GM12878 (cell line): ENCODE results near the gene NRG3. TPM values are rescaled to one million over a fixed set of nuclear protein-coding genes. Genes with fewer than 3 reads are reported as not detected.

Source experiments
- FOS ChIP-seq: IDR thresholded peaks from 3 replicates; pipeline ENCODE4 v1.6.1; 2011; ENCODE audit warnings: borderline replicate concordance; ENCODE audit not compliant: insufficient read length; ENCODE audit errors: extremely low read depth
- NFYB ChIP-seq: IDR thresholded peaks from 2 replicates; pipeline ENCODE4 v1.6.1; 2011; ENCODE audit warnings: low read depth, mild to moderate bottlenecking, low read length, improper control_type of control experiment, moderate library complexity; ENCODE audit not compliant: insufficient read depth
- SREBF1 ChIP-seq: IDR thresholded peaks from 2 replicates; pipeline ENCODE4 v1.6.1; 2012; ENCODE audit warnings: mild to moderate bottlenecking, low read length
- ZSCAN29 ChIP-seq: fragments of 450-650 bp; IDR thresholded peaks from 2 replicates; pipeline ENCODE4 v1.6.1; 2017; ENCODE audit warnings: mild to moderate bottlenecking, moderate library complexity
- polyA plus RNA-seq, 11 experiments: library from polyadenylated mRNA; depleted of rRNA in 4 of 11; unstranded in 6 of 11; stranded (reverse) in 5 of 11; fragments of >200 nt; fragmentation: Nextera tagmentation in 4 of 11; fragmentation: Illumina TruSeq in 1 of 11; extraction: Ambion mirVana in 4 of 11; extraction: Trizol in 1 of 11; gene quantifications; 1 replicate in 1 of 11; 2 replicates in 10 of 11; pipeline versions ENCODE4 v1.2.1 to v1.2.3, GENCODE V29; 2011 to 2016; ENCODE audit warnings: inconsistent platforms in 2 of 11, missing spikeins in 2 of 11, low read depth in 1 of 11
- total RNA-seq, 4 experiments: library from RNA; depleted of rRNA in 3 of 4; stranded (reverse); fragments of >200 nt in 3 of 4; fragmentation: Illumina TruSeq in 1 of 4; extraction: Trizol in 1 of 4; gene quantifications; 2 replicates each; pipeline versions ENCODE4 v1.2.1 to v1.2.3, GENCODE V29; 2013 to 2021
- TF ChIP-seq, protein P1 (sequence below): fragments of 450-650 bp; IDR thresholded peaks from 2 replicates; pipeline ENCODE4 v1.6.1; 2017; ENCODE audit warnings: mild to moderate bottlenecking, moderate library complexity
- TF ChIP-seq, protein P2 (sequence below): fragments of 450-650 bp; IDR thresholded peaks from 2 replicates; pipeline ENCODE4 v1.6.1; 2016; ENCODE audit warnings: mild to moderate bottlenecking, moderate library complexity, borderline replicate concordance
- TF ChIP-seq, protein P3 (sequence below): IDR thresholded peaks from 2 replicates; pipeline ENCODE4 v1.6.1; 2012; ENCODE audit warnings: low read depth, low read length, improper control_type of control experiment
- TF ChIP-seq, protein P4 (sequence below): fragments of 450-650 bp; conservative IDR thresholded peaks from 2 replicates; pipeline ENCODE4 v1.6.1; 2017; ENCODE audit warnings: mild to moderate bottlenecking, moderate library complexity

The NRG3 gene
- total and polyA plus RNA-seq, 10 of the 15 experiments (the other 5 are each of a cell fraction or from before 2014, with no cell fraction given), result 0.03 to 0.41 (median 0.17) TPM; not detected in 3

DNA sequence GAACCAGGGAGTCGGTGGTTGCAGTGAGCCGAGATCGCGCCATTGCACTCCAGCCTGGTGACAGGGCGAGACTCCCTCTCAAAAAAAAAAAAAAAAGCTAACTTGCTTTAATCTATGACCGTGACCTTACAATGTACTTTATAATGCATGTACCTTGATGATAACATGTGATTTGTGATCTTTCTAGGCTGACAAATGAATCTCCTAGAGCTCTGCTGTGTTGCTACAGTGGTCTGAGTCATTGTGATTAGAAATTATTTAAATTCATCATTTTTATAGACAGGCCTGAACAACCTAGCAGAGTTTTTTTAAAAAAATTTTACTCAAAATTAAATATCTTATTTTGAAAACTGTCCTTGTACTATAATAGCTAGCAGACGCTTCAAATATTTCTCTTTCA lies 722.8 kb downstream of the NRG3 start (continued):
- TF ChIP-seq, protein P1, sequence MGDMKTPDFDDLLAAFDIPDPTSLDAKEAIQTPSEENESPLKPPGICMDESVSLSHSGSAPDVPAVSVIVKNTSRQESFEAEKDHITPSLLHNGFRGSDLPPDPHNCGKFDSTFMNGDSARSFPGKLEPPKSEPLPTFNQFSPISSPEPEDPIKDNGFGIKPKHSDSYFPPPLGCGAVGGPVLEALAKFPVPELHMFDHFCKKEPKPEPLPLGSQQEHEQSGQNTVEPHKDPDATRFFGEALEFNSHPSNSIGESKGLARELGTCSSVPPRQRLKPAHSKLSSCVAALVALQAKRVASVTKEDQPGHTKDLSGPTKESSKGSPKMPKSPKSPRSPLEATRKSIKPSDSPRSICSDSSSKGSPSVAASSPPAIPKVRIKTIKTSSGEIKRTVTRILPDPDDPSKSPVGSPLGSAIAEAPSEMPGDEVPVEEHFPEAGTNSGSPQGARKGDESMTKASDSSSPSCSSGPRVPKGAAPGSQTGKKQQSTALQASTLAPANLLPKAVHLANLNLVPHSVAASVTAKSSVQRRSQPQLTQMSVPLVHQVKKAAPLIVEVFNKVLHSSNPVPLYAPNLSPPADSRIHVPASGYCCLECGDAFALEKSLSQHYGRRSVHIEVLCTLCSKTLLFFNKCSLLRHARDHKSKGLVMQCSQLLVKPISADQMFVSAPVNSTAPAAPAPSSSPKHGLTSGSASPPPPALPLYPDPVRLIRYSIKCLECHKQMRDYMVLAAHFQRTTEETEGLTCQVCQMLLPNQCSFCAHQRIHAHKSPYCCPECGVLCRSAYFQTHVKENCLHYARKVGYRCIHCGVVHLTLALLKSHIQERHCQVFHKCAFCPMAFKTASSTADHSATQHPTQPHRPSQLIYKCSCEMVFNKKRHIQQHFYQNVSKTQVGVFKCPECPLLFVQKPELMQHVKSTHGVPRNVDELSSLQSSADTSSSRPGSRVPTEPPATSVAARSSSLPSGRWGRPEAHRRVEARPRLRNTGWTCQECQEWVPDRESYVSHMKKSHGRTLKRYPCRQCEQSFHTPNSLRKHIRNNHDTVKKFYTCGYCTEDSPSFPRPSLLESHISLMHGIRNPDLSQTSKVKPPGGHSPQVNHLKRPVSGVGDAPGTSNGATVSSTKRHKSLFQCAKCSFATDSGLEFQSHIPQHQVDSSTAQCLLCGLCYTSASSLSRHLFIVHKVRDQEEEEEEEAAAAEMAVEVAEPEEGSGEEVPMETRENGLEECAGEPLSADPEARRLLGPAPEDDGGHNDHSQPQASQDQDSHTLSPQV, result no peak
- TF ChIP-seq, protein P2, sequence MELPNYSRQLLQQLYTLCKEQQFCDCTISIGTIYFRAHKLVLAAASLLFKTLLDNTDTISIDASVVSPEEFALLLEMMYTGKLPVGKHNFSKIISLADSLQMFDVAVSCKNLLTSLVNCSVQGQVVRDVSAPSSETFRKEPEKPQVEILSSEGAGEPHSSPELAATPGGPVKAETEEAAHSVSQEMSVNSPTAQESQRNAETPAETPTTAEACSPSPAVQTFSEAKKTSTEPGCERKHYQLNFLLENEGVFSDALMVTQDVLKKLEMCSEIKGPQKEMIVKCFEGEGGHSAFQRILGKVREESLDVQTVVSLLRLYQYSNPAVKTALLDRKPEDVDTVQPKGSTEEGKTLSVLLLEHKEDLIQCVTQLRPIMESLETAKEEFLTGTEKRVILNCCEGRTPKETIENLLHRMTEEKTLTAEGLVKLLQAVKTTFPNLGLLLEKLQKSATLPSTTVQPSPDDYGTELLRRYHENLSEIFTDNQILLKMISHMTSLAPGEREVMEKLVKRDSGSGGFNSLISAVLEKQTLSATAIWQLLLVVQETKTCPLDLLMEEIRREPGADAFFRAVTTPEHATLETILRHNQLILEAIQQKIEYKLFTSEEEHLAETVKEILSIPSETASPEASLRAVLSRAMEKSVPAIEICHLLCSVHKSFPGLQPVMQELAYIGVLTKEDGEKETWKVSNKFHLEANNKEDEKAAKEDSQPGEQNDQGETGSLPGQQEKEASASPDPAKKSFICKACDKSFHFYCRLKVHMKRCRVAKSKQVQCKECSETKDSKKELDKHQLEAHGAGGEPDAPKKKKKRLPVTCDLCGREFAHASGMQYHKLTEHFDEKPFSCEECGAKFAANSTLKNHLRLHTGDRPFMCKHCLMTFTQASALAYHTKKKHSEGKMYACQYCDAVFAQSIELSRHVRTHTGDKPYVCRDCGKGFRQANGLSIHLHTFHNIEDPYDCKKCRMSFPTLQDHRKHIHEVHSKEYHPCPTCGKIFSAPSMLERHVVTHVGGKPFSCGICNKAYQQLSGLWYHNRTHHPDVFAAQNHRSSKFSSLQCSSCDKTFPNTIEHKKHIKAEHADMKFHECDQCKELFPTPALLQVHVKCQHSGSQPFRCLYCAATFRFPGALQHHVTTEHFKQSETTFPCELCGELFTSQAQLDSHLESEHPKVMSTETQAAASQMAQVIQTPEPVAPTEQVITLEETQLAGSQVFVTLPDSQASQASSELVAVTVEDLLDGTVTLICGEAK, result no peak
- TF ChIP-seq NFYB (no peak), FOS (no peak), ZSCAN29 (no peak), SREBF1 (no peak)
- TF ChIP-seq, protein P3, sequence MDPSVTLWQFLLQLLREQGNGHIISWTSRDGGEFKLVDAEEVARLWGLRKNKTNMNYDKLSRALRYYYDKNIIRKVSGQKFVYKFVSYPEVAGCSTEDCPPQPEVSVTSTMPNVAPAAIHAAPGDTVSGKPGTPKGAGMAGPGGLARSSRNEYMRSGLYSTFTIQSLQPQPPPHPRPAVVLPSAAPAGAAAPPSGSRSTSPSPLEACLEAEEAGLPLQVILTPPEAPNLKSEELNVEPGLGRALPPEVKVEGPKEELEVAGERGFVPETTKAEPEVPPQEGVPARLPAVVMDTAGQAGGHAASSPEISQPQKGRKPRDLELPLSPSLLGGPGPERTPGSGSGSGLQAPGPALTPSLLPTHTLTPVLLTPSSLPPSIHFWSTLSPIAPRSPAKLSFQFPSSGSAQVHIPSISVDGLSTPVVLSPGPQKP, result no peak
- TF ChIP-seq, protein P4, sequence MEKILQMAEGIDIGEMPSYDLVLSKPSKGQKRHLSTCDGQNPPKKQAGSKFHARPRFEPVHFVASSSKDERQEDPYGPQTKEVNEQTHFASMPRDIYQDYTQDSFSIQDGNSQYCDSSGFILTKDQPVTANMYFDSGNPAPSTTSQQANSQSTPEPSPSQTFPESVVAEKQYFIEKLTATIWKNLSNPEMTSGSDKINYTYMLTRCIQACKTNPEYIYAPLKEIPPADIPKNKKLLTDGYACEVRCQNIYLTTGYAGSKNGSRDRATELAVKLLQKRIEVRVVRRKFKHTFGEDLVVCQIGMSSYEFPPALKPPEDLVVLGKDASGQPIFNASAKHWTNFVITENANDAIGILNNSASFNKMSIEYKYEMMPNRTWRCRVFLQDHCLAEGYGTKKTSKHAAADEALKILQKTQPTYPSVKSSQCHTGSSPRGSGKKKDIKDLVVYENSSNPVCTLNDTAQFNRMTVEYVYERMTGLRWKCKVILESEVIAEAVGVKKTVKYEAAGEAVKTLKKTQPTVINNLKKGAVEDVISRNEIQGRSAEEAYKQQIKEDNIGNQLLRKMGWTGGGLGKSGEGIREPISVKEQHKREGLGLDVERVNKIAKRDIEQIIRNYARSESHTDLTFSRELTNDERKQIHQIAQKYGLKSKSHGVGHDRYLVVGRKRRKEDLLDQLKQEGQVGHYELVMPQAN, result no peak
